K562 (cell line): ENCODE measurements around the gene PTPN18. TPM values are rescaled to one million over a fixed set of nuclear protein-coding genes. Genes with fewer than 3 reads are reported as not detected.

Experiments used
- ARHGAP35 ChIP-seq: fragments of 450-650 bp; IDR thresholded peaks from 2 replicates; pipeline ENCODE4 v1.6.1; 2018; ENCODE audit not compliant: partially characterized antibody
- SRSF9 ChIP-seq: fragments of 200-400 bp; formaldehyde crosslinking; IDR thresholded peaks from 2 replicates; pipeline ENCODE4 v1.6.1; 2017; ENCODE audit warnings: low read depth, low read length, borderline replicate concordance
- TOE1 ChIP-seq, 2 experiments: fragments of 450-650 bp in 1 of 2; sonication (generic) in 1 of 2; formaldehyde crosslinking in 1 of 2; IDR thresholded peaks; 2 replicates each; pipeline versions ENCODE4 v1.7.1 to v1.8.0; 2016 to 2022; ENCODE audit warnings: borderline replicate concordance in 2 of 2, mild to moderate bottlenecking in 2 of 2, antibody characterized with exemption in 1 of 2, inconsistent platforms in 1 of 2, low read depth in 1 of 2, missing genetic modification reagents in 1 of 2, moderate library complexity in 1 of 2
- ZFP36 ChIP-seq: fragments of 150-350 bp; IDR thresholded peaks from 2 replicates; pipeline ENCODE4 v1.6.1; 2018; ENCODE audit warnings: low read length, low read depth; ENCODE audit not compliant: partially characterized antibody
- ZNF175 ChIP-seq: fragments of 200-800 bp; sonication (Bioruptor generic); IDR thresholded peaks from 2 replicates; pipeline ENCODE4 v1.6.1; 2016; ENCODE audit warnings: low read depth, mild to moderate bottlenecking, missing genetic modification characterization, missing compliant biosample characterization
- ZNF274 ChIP-seq: IDR thresholded peaks from 2 replicates; pipeline ENCODE4 v1.6.1; 2011; ENCODE audit warnings: low read depth, mild to moderate bottlenecking, low read length, moderate library complexity, borderline replicate concordance
- polyA plus RNA-seq, 8 experiments: library from polyadenylated mRNA; depleted of rRNA in 4 of 8; stranded (reverse) in 5 of 8; unstranded in 3 of 8; fragments of >200 nt; fragmentation: Nextera tagmentation in 2 of 8; fragmentation: Illumina TruSeq in 1 of 8; extraction: Ambion mirVana in 2 of 8; extraction: Trizol in 1 of 8; gene quantifications; 2 replicates each; pipeline versions ENCODE4 v1.2.1 to v1.2.3, GENCODE V29; 2011 to 2014; ENCODE audit warnings: inconsistent platforms in 1 of 8, missing spikeins in 1 of 8
- total RNA-seq, 7 experiments: library from RNA; depleted of rRNA in 6 of 7; stranded (reverse); fragments of >200 nt in 6 of 7; fragmentation: Illumina TruSeq in 2 of 7; extraction: Trizol in 2 of 7; gene quantifications; 2 replicates each; pipeline versions ENCODE4 v1.2.1 to v1.2.3, GENCODE V29; 2011 to 2021; ENCODE audit warnings: low replicate concordance in 1 of 7
- TF ChIP-seq, protein P1 (sequence below), 2 experiments: fragments of 450-650 bp in 1 of 2; IDR thresholded peaks; 2 replicates each; pipeline ENCODE4 v1.6.1; 2011 to 2017; ENCODE audit warnings: low read depth in 2 of 2, antibody characterized with exemption in 1 of 2, borderline replicate concordance in 1 of 2, low read length in 1 of 2, mild to moderate bottlenecking in 1 of 2, mixed read lengths in 1 of 2; ENCODE audit not compliant: control insufficient read depth in 1 of 2
- TF ChIP-seq, protein P2 (sequence below): sonication (generic); formaldehyde crosslinking; IDR thresholded peaks from 2 replicates; pipeline ENCODE4 v1.8.0; 2022; ENCODE audit warnings: mild to moderate bottlenecking, low read depth, missing genetic modification reagents
- TF ChIP-seq, protein P3 (sequence below): fragments of 250-450 bp; sonication (Bioruptor Pico); IDR thresholded peaks from 2 replicates; pipeline ENCODE4 v1.9.0; 2021; ENCODE audit warnings: mild to moderate bottlenecking
- TF ChIP-seq, protein P4 (sequence below): fragments of 450-650 bp; formaldehyde crosslinking; IDR thresholded peaks from 2 replicates; pipeline ENCODE4 v1.4.0; 2020; ENCODE audit warnings: mild to moderate bottlenecking, mixed read lengths

The PTPN18 gene
- total and polyA plus RNA-seq, 9 of the 15 experiments (the other 6 are each of a cell fraction or from before 2014, with no cell fraction given): 11.6 to 90.7 (median 49.6) TPM

DNA sequence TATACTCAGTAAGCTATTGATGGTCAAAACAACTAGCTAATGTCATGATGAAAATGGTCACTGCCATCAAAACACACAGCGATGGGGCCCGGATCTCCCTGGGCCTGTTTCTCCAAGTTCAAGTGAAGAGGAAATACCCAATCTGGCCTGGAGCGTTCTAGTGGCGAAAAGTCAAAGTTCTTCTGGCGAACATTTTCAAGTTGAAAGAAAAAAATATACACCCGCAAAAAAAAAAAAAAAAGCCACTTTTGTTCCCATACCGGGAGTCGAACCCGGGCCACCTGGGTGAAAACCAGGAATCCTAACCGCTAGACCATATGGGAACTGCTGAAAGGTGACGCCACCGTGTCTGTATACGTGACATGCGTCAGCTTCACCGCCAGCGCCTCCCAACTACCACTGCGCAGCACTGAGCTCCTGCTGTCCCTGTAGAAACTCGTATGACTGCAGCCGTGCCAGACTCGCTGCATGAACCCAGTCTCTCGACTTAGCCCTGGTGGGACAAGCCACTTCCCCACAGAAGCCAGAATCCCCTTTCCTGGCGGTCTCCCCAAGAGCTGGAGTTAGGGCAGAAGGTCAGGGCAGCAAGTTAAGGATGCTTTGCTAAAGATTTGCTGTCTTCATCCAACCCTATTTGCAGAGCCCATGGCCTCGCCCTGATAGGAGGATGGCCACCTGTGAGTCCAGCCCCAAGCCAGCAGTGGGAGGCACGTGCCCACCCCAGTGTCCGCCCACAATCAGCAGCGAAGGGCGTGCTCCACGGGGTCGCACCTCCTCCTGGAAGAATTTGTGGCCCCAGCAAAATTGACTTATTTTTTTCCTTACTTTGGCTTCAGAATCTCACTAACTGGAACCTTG is 18.8 kb upstream of the PTPN18 start (continued):
- TF ChIP-seq, protein P1, sequence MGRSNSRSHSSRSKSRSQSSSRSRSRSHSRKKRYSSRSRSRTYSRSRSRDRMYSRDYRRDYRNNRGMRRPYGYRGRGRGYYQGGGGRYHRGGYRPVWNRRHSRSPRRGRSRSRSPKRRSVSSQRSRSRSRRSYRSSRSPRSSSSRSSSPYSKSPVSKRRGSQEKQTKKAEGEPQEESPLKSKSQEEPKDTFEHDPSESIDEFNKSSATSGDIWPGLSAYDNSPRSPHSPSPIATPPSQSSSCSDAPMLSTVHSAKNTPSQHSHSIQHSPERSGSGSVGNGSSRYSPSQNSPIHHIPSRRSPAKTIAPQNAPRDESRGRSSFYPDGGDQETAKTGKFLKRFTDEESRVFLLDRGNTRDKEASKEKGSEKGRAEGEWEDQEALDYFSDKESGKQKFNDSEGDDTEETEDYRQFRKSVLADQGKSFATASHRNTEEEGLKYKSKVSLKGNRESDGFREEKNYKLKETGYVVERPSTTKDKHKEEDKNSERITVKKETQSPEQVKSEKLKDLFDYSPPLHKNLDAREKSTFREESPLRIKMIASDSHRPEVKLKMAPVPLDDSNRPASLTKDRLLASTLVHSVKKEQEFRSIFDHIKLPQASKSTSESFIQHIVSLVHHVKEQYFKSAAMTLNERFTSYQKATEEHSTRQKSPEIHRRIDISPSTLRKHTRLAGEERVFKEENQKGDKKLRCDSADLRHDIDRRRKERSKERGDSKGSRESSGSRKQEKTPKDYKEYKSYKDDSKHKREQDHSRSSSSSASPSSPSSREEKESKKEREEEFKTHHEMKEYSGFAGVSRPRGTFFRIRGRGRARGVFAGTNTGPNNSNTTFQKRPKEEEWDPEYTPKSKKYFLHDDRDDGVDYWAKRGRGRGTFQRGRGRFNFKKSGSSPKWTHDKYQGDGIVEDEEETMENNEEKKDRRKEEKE (IDR thresholded peaks at IDR 0.05; ENCODE audit: borderline replicate concordance in 1 of 2, control insufficient read depth in 1 of 2, low read depth in 2 of 2, low read length in 1 of 2): 0 out of 4 replicates have a peak, but pooled peaks of 1 of the 2 experiments have one; percentile 15
- TF ChIP-seq, protein P2, sequence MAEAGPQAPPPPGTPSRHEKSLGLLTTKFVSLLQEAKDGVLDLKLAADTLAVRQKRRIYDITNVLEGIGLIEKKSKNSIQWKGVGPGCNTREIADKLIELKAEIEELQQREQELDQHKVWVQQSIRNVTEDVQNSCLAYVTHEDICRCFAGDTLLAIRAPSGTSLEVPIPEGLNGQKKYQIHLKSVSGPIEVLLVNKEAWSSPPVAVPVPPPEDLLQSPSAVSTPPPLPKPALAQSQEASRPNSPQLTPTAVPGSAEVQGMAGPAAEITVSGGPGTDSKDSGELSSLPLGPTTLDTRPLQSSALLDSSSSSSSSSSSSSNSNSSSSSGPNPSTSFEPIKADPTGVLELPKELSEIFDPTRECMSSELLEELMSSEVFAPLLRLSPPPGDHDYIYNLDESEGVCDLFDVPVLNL (CRISPR knock-in tag): no peak
- TF ChIP-seq, protein P3, sequence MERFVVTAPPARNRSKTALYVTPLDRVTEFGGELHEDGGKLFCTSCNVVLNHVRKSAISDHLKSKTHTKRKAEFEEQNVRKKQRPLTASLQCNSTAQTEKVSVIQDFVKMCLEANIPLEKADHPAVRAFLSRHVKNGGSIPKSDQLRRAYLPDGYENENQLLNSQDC (CRISPR knock-in tag): no peak
- no peak; the same call in 1 of the 2 replicates for TF ChIP-seq TOE1 (IDR thresholded peaks at IDR 0.05; ENCODE audit: borderline replicate concordance)
- TF ChIP-seq TOE1 (CRISPR knock-in tag; IDR thresholded peaks at IDR 0.05; ENCODE audit: borderline replicate concordance, low read depth): no peak
- TF ChIP-seq SRSF9: no peak
- TF ChIP-seq ZNF175 (CRISPR knock-in tag): no peak
- no peak for TF ChIP-seq ZNF274
- TF ChIP-seq, protein P4, sequence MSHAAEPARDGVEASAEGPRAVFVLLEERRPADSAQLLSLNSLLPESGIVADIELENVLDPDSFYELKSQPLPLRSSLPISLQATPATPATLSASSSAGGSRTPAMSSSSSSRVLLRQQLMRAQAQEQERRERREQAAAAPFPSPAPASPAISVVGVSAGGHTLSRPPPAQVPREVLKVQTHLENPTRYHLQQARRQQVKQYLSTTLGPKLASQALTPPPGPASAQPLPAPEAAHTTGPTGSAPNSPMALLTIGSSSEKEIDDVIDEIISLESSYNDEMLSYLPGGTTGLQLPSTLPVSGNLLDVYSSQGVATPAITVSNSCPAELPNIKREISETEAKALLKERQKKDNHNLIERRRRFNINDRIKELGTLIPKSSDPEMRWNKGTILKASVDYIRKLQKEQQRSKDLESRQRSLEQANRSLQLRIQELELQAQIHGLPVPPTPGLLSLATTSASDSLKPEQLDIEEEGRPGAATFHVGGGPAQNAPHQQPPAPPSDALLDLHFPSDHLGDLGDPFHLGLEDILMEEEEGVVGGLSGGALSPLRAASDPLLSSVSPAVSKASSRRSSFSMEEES (CRISPR knock-in tag): no peak
- TF ChIP-seq ARHGAP35: no peak
- peak; percentile 22 for TF ChIP-seq ZFP36
